H1 (cell line): Measurements from ENCODE around the gene MUS81. TPM values are rescaled to one million over a fixed set of nuclear protein-coding genes. Genes with fewer than 3 reads are reported as not detected.

Source experiments
- CTCF ChIA-PET: fragments of 300-600 bp; sonication (Branson Sonifier 250); formaldehyde crosslinking; loops from one replicate; lab custom pipeline; 2021; ENCODE audit not compliant: partially characterized antibody; lab: Charles Lee
- POLR2A ChIA-PET: fragments of 300-600 bp; sonication (Branson Sonifier 250); formaldehyde crosslinking; loops from one replicate; lab custom pipeline; 2021; ENCODE audit warnings: inconsistent platforms; ENCODE audit not compliant: partially characterized antibody; lab: Charles Lee
- DNase-seq, 2 experiments: peaks; one replicate each; pipeline versions ENCODE4 v3.0.0 to v3.0.0-alpha.2; 2010 to 2022; ENCODE audit warnings: low spot score in 2 of 2, low read depth in 1 of 2, mixed read lengths in 1 of 2
- FAIRE-seq: peaks from 2 replicates; lab custom pipeline; 2011; peaks lifted over from hg19 to GRCh38; lab: Jason Lieb, UNC
- H2AFZ ChIP-seq: 2 replicates; pipeline ENCODE4 v1.8.1; 2012; ENCODE audit warnings: low read length, inconsistent platforms
- H2AK5ac ChIP-seq: 2 replicates; pipeline ENCODE4 v1.6.1; 2013; ENCODE audit warnings: low read depth, low read length
- H2BK120ac ChIP-seq: replicated peaks from 2 replicates; pipeline ENCODE3; 2013; ENCODE audit warnings: low read depth, low read length, inconsistent platforms
- H2BK12ac ChIP-seq: 2 replicates; pipeline ENCODE4 v1.6.1; 2013; ENCODE audit warnings: low read depth, low read length
- H2BK15ac ChIP-seq: 2 replicates; pipeline ENCODE4 v1.6.1; 2013; ENCODE audit warnings: low read length
- H2BK20ac ChIP-seq: 2 replicates; pipeline ENCODE4 v1.6.1; 2013; ENCODE audit warnings: low read length
- H2BK5ac ChIP-seq: 2 replicates; pipeline ENCODE4 v1.6.1; 2013; ENCODE audit warnings: low read depth, low read length
- H3K14ac ChIP-seq: 2 replicates; pipeline ENCODE4 v1.6.1; 2013; ENCODE audit warnings: inconsistent platforms; ENCODE audit not compliant: insufficient read length
- H3K18ac ChIP-seq: 2 replicates; pipeline ENCODE4 v1.6.1; 2013; ENCODE audit warnings: low read length; ENCODE audit errors: extremely low read depth
- H3K23ac ChIP-seq: 2 replicates; pipeline ENCODE4 v1.6.1; 2013; ENCODE audit warnings: inconsistent platforms; ENCODE audit not compliant: insufficient read length
- H3K23me2 ChIP-seq: 2 replicates; pipeline ENCODE4 v1.6.1; 2013; ENCODE audit warnings: low read depth, low read length
- H3K27ac ChIP-seq: 2 replicates; pipeline ENCODE4 v1.6.1; 2011; ENCODE audit warnings: low read depth, low read length, inconsistent platforms
- H3K27me3 ChIP-seq, 4 experiments: replicated peaks in 1 of 4; 1 replicate in 1 of 4; 2 replicates in 3 of 4; pipeline versions ENCODE4 v1.6.1 to v1.8.1; 2011 to 2013; ENCODE audit warnings: low read length in 3 of 4, mild to moderate bottlenecking in 3 of 4, inconsistent platforms in 2 of 4, mixed read lengths in 2 of 4, moderate library complexity in 1 of 4; ENCODE audit not compliant: control insufficient read depth in 3 of 4, insufficient read depth in 3 of 4; ENCODE audit errors: extremely low read depth in 1 of 4
- H3K36me3 ChIP-seq, 4 experiments: 2 replicates each; pipeline versions ENCODE4 v1.6.1 to v1.8.1; 2011 to 2013; ENCODE audit warnings: mild to moderate bottlenecking in 4 of 4, low read length in 3 of 4, moderate library complexity in 2 of 4, control low read depth in 1 of 4, inconsistent platforms in 1 of 4; ENCODE audit not compliant: insufficient read depth in 4 of 4, control insufficient read depth in 2 of 4
- H3K4ac ChIP-seq: replicated peaks from 2 replicates; pipeline ENCODE3; 2013; ENCODE audit warnings: low read length, low read depth, mixed read lengths, inconsistent platforms; ENCODE audit not compliant: insufficient read length
- H3K4me1 ChIP-seq, 4 experiments: replicated peaks in 1 of 4; 1 replicate in 1 of 4; 2 replicates in 3 of 4; pipeline versions ENCODE4 v1.6.1 to v1.8.1; 2011 to 2013; ENCODE audit warnings: low read length in 3 of 4, inconsistent platforms in 2 of 4, mixed read lengths in 1 of 4; ENCODE audit not compliant: insufficient read depth in 4 of 4, control insufficient read depth in 3 of 4
- H3K4me2 ChIP-seq, 2 experiments: 2 replicates each; pipeline versions ENCODE4 v1.6.1 to v1.8.1; 2011 to 2013; ENCODE audit warnings: low read depth in 2 of 2, low read length in 2 of 2, control low read depth in 1 of 2, inconsistent platforms in 1 of 2, mild to moderate bottlenecking in 1 of 2; ENCODE audit not compliant: insufficient read depth in 1 of 2
- H3K4me3 ChIP-seq, 4 experiments: fragments of 200-600, 300-600 bp in 1 of 4; sonication (generic), shearing (Covaris generic), sonication (Bioruptor Twin) in 1 of 4; 2 replicates each; pipeline versions ENCODE4 v1.5.1 to v1.8.1; 2011 to 2016; ENCODE audit warnings: low read length in 4 of 4, low read depth in 3 of 4, control low read depth in 2 of 4, inconsistent platforms in 2 of 4, mild to moderate bottlenecking in 2 of 4, mixed read lengths in 1 of 4, moderate library complexity in 1 of 4; ENCODE audit not compliant: insufficient read depth in 2 of 4; ENCODE audit errors: extremely low read depth in 1 of 4
- H3K56ac ChIP-seq: replicated peaks from 2 replicates; pipeline ENCODE3; 2013; ENCODE audit warnings: low read depth, mild to moderate bottlenecking, mixed read lengths, low read length, inconsistent platforms; ENCODE audit not compliant: insufficient read length
- H3K79me1 ChIP-seq: 2 replicates; pipeline ENCODE4 v1.6.1; 2013; ENCODE audit warnings: low read depth, low read length, control low read depth
- H3K79me2 ChIP-seq, 2 experiments: 2 replicates each; pipeline versions ENCODE4 v1.6.1 to v1.8.1; 2012 to 2013; ENCODE audit warnings: low read length in 2 of 2, mild to moderate bottlenecking in 2 of 2, inconsistent platforms in 1 of 2; ENCODE audit not compliant: insufficient read depth in 2 of 2, control insufficient read depth in 1 of 2
- H3K9ac ChIP-seq, 4 experiments: replicated peaks in 1 of 4; 1 replicate in 1 of 4; 2 replicates in 3 of 4; pipeline versions ENCODE4 v1.6.1 to v1.8.1; 2011 to 2013; ENCODE audit warnings: low read depth in 3 of 4, low read length in 3 of 4, control low read depth in 2 of 4, mild to moderate bottlenecking in 2 of 4, moderate library complexity in 2 of 4, inconsistent platforms in 1 of 4; ENCODE audit errors: extremely low read depth in 1 of 4
- H3K9me3 ChIP-seq, 2 experiments: 2 replicates each; pipeline versions ENCODE4 v1.6.1 to v1.8.1; 2012 to 2013; ENCODE audit warnings: mild to moderate bottlenecking in 2 of 2, moderate library complexity in 2 of 2, control low read depth in 1 of 2, inconsistent platforms in 1 of 2, low read depth in 1 of 2, low read length in 1 of 2, mixed read lengths in 1 of 2; ENCODE audit not compliant: insufficient read depth in 2 of 2
- H4K20me1 ChIP-seq, 2 experiments: replicated peaks in 1 of 2; 2 replicates each; pipeline versions ENCODE3 to v1.8.1; 2011 to 2013; ENCODE audit warnings: inconsistent platforms in 2 of 2, low read length in 2 of 2, mild to moderate bottlenecking in 1 of 2; ENCODE audit not compliant: insufficient read depth in 2 of 2, control insufficient read depth in 1 of 2
- H4K5ac ChIP-seq: 2 replicates; pipeline ENCODE4 v1.6.1; 2013; ENCODE audit warnings: low read length, low read depth, mixed read lengths, inconsistent platforms; ENCODE audit not compliant: insufficient read length
- H4K8ac ChIP-seq: 2 replicates; pipeline ENCODE4 v1.8.0; 2013; ENCODE audit warnings: mild to moderate bottlenecking, moderate library complexity, low read length, inconsistent platforms; ENCODE audit not compliant: insufficient read depth; ENCODE audit errors: extremely low read depth
- H4K91ac ChIP-seq: replicated peaks from 2 replicates; pipeline ENCODE3; 2013; ENCODE audit warnings: low read length, mixed read lengths, inconsistent platforms; ENCODE audit not compliant: insufficient read length
- CREB1 ChIP-seq: IDR thresholded peaks from 2 replicates; pipeline ENCODE4 v1.6.1; 2012; ENCODE audit warnings: inconsistent platforms
- EP300 ChIP-seq, 2 experiments: IDR thresholded peaks; 1 replicate in 1 of 2; 2 replicates in 1 of 2; pipeline ENCODE4 v1.6.1; 2011 to 2012; ENCODE audit warnings: low read depth in 2 of 2, low read length in 2 of 2, mild to moderate bottlenecking in 2 of 2, borderline replicate concordance in 1 of 2, inconsistent platforms in 1 of 2, moderate library complexity in 1 of 2
- SAP30 ChIP-seq: fragments of 300-600 bp; sonication (generic); IDR thresholded peaks from 2 replicates; pipeline ENCODE4 v1.7.1; 2012; ENCODE audit warnings: low read length, moderate library complexity, mild to moderate bottlenecking, inconsistent platforms; ENCODE audit not compliant: insufficient read depth, insufficient replicate concordance
- ZNF274 ChIP-seq: IDR thresholded peaks from 2 replicates; pipeline ENCODE4 v1.7.0; 2012; ENCODE audit warnings: low read length, borderline replicate concordance; ENCODE audit errors: extremely low read depth
- WGBS, 2 experiments: shearing (Covaris generic) in 1 of 2; methylation state at CpG; one replicate each; pipeline versions ENCODE4 v1.1.6 to v1.1.7; 2013 to 2015; ENCODE audit warnings: low lambda C conversion rate in 2 of 2, mixed read lengths in 2 of 2, inconsistent platforms in 1 of 2, low coverage in 1 of 2, missing lambda C conversion rate in 1 of 2; ENCODE audit not compliant: insufficient replicate concordance in 2 of 2, insufficient coverage in 1 of 2, insufficient read length in 1 of 2; ENCODE audit errors: extremely low coverage in 1 of 2, missing lambda C conversion rate in 1 of 2; 5-methylcytosine and 5-hydroxymethylcytosine counted together
- polyA plus RNA-seq, 7 experiments: library from polyadenylated mRNA; depleted of rRNA in 3 of 7; stranded (reverse) in 5 of 7; unstranded in 2 of 7; fragments of >200 nt in 5 of 7; fragments of 200-250 nt in 2 of 7; gene quantifications; 1 replicate in 5 of 7; 2 replicates in 1 of 7; 4 replicates in 1 of 7; pipeline versions ENCODE4 v1.2.1 to v1.2.3, GENCODE V29; 2011 to 2013; ENCODE audit warnings: missing spikeins in 2 of 7, mixed read lengths in 2 of 7
- total RNA-seq: library from RNA; stranded (reverse); fragmentation: NEBNext Ultra II Directional; extraction: Animal tissue kit (Norgen Biotek cat#: 25700); gene quantifications from 2 replicates; pipeline ENCODE4 v1.2.1, GENCODE V29; 2021
- TF ChIP-seq, protein P1 (sequence below): IDR thresholded peaks from 2 replicates; pipeline ENCODE4 v1.6.1; 2012; ENCODE audit warnings: inconsistent platforms

Gene MUS81
- total and polyA plus RNA-seq, 2 of the 8 experiments (the other 6 are each of a cell fraction or from before 2014, with no cell fraction given): 30.2 to 31.5 TPM

DNA sequence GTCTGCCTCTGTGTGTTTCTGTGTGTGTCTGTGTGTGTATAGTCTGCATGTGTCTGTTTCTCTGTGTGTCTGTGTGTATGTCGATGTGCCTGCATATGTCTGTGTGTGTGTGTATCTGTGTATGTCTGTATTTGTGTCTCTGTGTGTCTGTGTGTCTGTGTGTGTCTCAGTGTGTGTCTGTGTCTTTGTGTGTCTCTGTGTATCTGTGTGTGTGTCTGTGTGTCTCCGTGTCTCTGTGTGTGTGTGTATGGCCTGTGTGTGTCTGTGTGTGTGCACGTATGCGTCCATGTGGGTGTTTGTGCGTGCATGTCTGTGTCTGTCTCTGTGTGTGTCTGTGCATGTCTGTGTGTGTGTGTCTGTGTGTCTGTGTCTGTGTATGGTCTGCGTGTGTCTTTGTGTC is 26.0 kb upstream of the MUS81 start:
- H4K91ac ChIP-seq: peak overlapping the region; percentile 58
- peak overlapping the region; percentile 73 for H4K5ac ChIP-seq
- peak overlapping the region; percentile 100 for H3K14ac ChIP-seq
- H3K79me1 ChIP-seq: no peaks in the 10 kb centered on the region; the same call in 1 of the 2 replicates
- peak overlapping the region; percentile 97 for H2AK5ac ChIP-seq
- H4K8ac ChIP-seq: peak overlapping the region; percentile 88
- FAIRE-seq (peak; percentile 7), DNase-seq (no peak)
- H3K23me2 ChIP-seq: peaks cover 22% of the 10 kb centered on the region
- peak overlapping the region; percentile 96 for H2BK12ac ChIP-seq
- H3K56ac ChIP-seq: peak overlapping the region; percentile 49
- ChIA-PET POLR2A (interaction anchor here (1.0 to 4.0 kb wide), 10 partner anchors 9 to 196 kb away, joined by 3 to 30 read pairs (median 7); partner anchors contain the start of genes AP5B1, CFL1, KAT5 and MUS81), CTCF (interaction anchor here (1.2 to 3.9 kb wide), 5 partner anchors 15 to 112 kb away, joined by 3 to 52 read pairs (median 12); partner anchors contain the start of genes AP5B1 and FIBP)
- H3K4me2 ChIP-seq: peak overlapping the region; percentile 97 to 100
- H3K23ac ChIP-seq: peak overlapping the region; percentile 75
- H3K18ac ChIP-seq: peak overlapping the region; percentile 53; the same call in 1 of the 2 replicates
- TF ChIP-seq ZNF274 (no peak), CREB1 (no peak), EP300 (IDR thresholded peaks at IDR 0.05; ENCODE audit: borderline replicate concordance in 1 of 2, low read depth in 2 of 2, low read length in 2 of 2) (no peak), SAP30 (no peak)
- TF ChIP-seq, protein P1, sequence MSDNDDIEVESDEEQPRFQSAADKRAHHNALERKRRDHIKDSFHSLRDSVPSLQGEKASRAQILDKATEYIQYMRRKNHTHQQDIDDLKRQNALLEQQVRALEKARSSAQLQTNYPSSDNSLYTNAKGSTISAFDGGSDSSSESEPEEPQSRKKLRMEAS: no peak
- peak overlapping the region in 3 of 4 experiments; percentile 30 to 70 (median 53); a peak in 5 of 7 replicates for H3K9ac ChIP-seq
- peaks cover 0 to 3% of the 10 kb centered on the region in 2 experiments; a peak in 1 of 4 replicates for H3K79me2 ChIP-seq
- peaks cover 0 to 8% (median 6%) of the 10 kb centered on the region in 4 experiments; a peak in 6 of 7 replicates for H3K4me1 ChIP-seq
- H3K9me3 ChIP-seq: no peaks in the 10 kb centered on the region
- peaks cover 0 to 9% of the 10 kb centered on the region in 2 experiments for H4K20me1 ChIP-seq
- WGBS, 2 experiments: 51% methylated on average over 6 of the region's 6 CpGs; no CpG with 5 or more reads in 1 of the 2 experiments
- no peak overlapping the region for H3K27ac ChIP-seq
- H2BK5ac ChIP-seq: peak overlapping the region; percentile 72
- no peaks in the 10 kb centered on the region; a peak in 1 of 8 replicates for H3K36me3 ChIP-seq
- peak overlapping the region; percentile 68 to 72 (median 70) for H3K4me3 ChIP-seq
- H3K4ac ChIP-seq: peak overlapping the region; percentile 100
- H2BK120ac ChIP-seq: peak overlapping the region; percentile 35
- H2BK15ac ChIP-seq: peak overlapping the region; percentile 99
- peaks cover 0 to 9% (median 6%) of the 10 kb centered on the region in 4 experiments; a peak in 4 of 7 replicates for H3K27me3 ChIP-seq
- peak overlapping the region; percentile 97 for H2AFZ ChIP-seq
- H2BK20ac ChIP-seq: peak overlapping the region; percentile 62; the same call in 1 of the 2 replicates
